ENCODE results near the gene MYO6.

Gene MYO6

GRCh38 chr6:75936682-75937081 lies 187.6 kb downstream of the MYO6 start:
- no peak for TF ChIP-seq CTCF (conservative IDR thresholded peaks at IDR 0.05)
- no peak overlapping the region for H3K27ac ChIP-seq

- TF ChIP-seq CTCF (conservative IDR thresholded peaks at IDR 0.05) = no peak
- no peak overlapping the region for H3K27ac ChIP-seq
Measured at GRCh38 chr6:75937846-75938245, 188.8 kb downstream of the MYO6 start.

GRCh38 chr6:75940564-75940963 lies 191.5 kb downstream of the MYO6 start:
- no peak for TF ChIP-seq CTCF (conservative IDR thresholded peaks at IDR 0.05)
- H3K27ac ChIP-seq = no peak overlapping the region

GRCh38 chr6:75941509-75941908 lies 192.5 kb downstream of the MYO6 start:
- TF ChIP-seq CTCF (conservative IDR thresholded peaks at IDR 0.05) = no peak

GRCh38 chr6:75943381-75943780 lies 194.3 kb downstream of the MYO6 start:
- no peak overlapping the region for H3K27ac ChIP-seq
- TF ChIP-seq CTCF (conservative IDR thresholded peaks at IDR 0.05) = no peak

More at GRCh38 chr6:75941509-75941908, 192.5 kb downstream of the MYO6 start:
- H3K27ac ChIP-seq = no peak overlapping the region

- no peak for TF ChIP-seq CTCF (conservative IDR thresholded peaks at IDR 0.05)
- H3K27ac ChIP-seq = no peak overlapping the region
Measured at GRCh38 chr6:75946146-75946831, 197.2 kb downstream of the MYO6 start.

GRCh38 chr6:75947935-75948334 lies 198.9 kb downstream of the MYO6 start:
- TF ChIP-seq CTCF (conservative IDR thresholded peaks at IDR 0.05) = no peak
- no peak overlapping the region for H3K27ac ChIP-seq
